Lower leg skin (tissue), 3 donors: ENCODE results near the gene SLC35F6.

Source experiments
- POLR2A ChIP-seq, 2 donors: fragments of 450-650 bp; IDR thresholded peaks; one replicate each; pipeline ENCODE4 v1.6.1; 2016 to 2017; ENCODE audit warnings: antibody characterized with exemption in 2 of 2, mild to moderate bottlenecking in 1 of 2, moderate library complexity in 1 of 2
- TF ChIP-seq, protein P1 (sequence below), 3 donors: fragments of 450-650 bp; IDR thresholded peaks; one replicate each; pipeline ENCODE4 v1.5.1; 2016; ENCODE audit warnings: antibody characterized with exemption in 3 of 3, mild to moderate bottlenecking in 3 of 3, moderate library complexity in 2 of 3

DNA sequence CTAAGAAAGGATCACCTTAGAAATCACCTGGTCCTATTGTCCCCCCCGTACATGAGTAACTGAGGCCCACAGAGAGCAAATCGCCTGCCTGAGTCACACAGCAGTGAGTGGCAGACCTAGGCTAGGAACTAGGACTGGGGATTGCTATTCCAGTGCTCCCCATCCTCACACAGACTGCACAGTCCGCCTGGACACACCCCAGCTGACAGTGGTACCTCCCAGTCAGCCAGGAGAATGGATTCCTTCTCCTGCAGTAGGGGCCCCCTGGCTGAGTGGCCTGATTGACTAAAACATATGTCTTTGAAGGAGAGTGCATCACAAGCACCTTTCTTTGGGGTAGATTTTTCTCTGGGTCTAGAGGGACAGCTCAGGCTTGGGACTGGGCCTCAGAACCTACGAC is 32.4 kb upstream of the SLC35F6 start:
- TF ChIP-seq, protein P1, sequence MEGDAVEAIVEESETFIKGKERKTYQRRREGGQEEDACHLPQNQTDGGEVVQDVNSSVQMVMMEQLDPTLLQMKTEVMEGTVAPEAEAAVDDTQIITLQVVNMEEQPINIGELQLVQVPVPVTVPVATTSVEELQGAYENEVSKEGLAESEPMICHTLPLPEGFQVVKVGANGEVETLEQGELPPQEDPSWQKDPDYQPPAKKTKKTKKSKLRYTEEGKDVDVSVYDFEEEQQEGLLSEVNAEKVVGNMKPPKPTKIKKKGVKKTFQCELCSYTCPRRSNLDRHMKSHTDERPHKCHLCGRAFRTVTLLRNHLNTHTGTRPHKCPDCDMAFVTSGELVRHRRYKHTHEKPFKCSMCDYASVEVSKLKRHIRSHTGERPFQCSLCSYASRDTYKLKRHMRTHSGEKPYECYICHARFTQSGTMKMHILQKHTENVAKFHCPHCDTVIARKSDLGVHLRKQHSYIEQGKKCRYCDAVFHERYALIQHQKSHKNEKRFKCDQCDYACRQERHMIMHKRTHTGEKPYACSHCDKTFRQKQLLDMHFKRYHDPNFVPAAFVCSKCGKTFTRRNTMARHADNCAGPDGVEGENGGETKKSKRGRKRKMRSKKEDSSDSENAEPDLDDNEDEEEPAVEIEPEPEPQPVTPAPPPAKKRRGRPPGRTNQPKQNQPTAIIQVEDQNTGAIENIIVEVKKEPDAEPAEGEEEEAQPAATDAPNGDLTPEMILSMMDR (IDR thresholded peaks at IDR 0.05) = no peak
- no peak for TF ChIP-seq POLR2A (IDR thresholded peaks at IDR 0.05)
